ENCODE results near the gene LRBA.

LRBA gene

GRCh38 chr4:150586162-150586810 is 428.8 kb downstream of the LRBA start:
- DNase-seq (ENCODE audit: low read depth), result no peak
- no peak overlapping the region for H3K4me3 ChIP-seq (ENCODE audit: low read depth, low read length)
- TF ChIP-seq CTCF (IDR thresholded peaks at IDR 0.05; ENCODE audit: control insufficient read depth, extremely low read depth, insufficient read depth), result no peak

- no peak for TF ChIP-seq CTCF (IDR thresholded peaks at IDR 0.05; ENCODE audit: control insufficient read depth, extremely low read depth, insufficient read depth)
- no peak overlapping the region for H3K4me3 ChIP-seq (ENCODE audit: low read depth, low read length)
- DNase-seq (ENCODE audit: low read depth), result no peak
These were observed 429.5 kb downstream of the LRBA start for GRCh38 chr4:150585611-150586010.

GRCh38 chr4:150584111-150584915 is 430.8 kb downstream of the LRBA start:
- H3K4me3 ChIP-seq (ENCODE audit: low read depth, low read length), result no peak overlapping the region
- no peak for DNase-seq (ENCODE audit: low read depth)
- TF ChIP-seq CTCF (IDR thresholded peaks at IDR 0.05; ENCODE audit: control insufficient read depth, extremely low read depth, insufficient read depth), result no peak

- TF ChIP-seq CTCF (IDR thresholded peaks at IDR 0.05; ENCODE audit: control insufficient read depth, extremely low read depth, insufficient read depth), result no peak
- no peak for DNase-seq (ENCODE audit: low read depth)
- H3K4me3 ChIP-seq (ENCODE audit: low read depth, low read length), result no peak overlapping the region
These were observed 431.6 kb downstream of the LRBA start for GRCh38 chr4:150583287-150584110.

- no peak for DNase-seq (ENCODE audit: low read depth)
- TF ChIP-seq CTCF (IDR thresholded peaks at IDR 0.05; ENCODE audit: control insufficient read depth, extremely low read depth, insufficient read depth), result no peak
- no peak overlapping the region for H3K4me3 ChIP-seq (ENCODE audit: low read depth, low read length)
These were observed 432.2 kb downstream of the LRBA start for GRCh38 chr4:150582873-150583286.

GRCh38 chr4:150582146-150582872 is 432.8 kb downstream of the LRBA start, which contains the start of gene MAB21L2:
Gene MAB21L2, plus strand, starts transcription at chr4:150582151. Its CDS starts 879 bp downstream, at chr4:150583030.
- no peak for DNase-seq (ENCODE audit: low read depth)
- H3K4me3 ChIP-seq (ENCODE audit: low read depth, low read length), result no peak within 1 kb of the TSS
- TF ChIP-seq CTCF (IDR thresholded peaks at IDR 0.05; ENCODE audit: control insufficient read depth, extremely low read depth, insufficient read depth), result no peak
